Progenitor cell of endocrine pancreas (in vitro differentiated cells): ENCODE results near the gene INPPL1. TPM values are rescaled to one million over a fixed set of nuclear protein-coding genes. Genes with fewer than 3 reads are reported as not detected.
"Not testable (repeated sequence)": the region's sequence is repeated elsewhere in the genome, so short reads cannot be mapped to it uniquely, and the experiment has no call there.

Source experiments
- DNase-seq: peaks from one replicate; pipeline ENCODE4 v3.0.0; 2021; ENCODE audit warnings: low spot score; ENCODE audit not compliant: unreplicated experiment
- H3K27ac Mint-ChIP-seq: 2 replicates; pipeline ENCODE4 v1.8.0; 2021; ENCODE audit warnings: mild to moderate bottlenecking, moderate library complexity, mixed read lengths
- H3K27me3 Mint-ChIP-seq: 2 replicates; pipeline ENCODE4 v1.8.0; 2021; ENCODE audit warnings: mixed read lengths
- H3K36me3 Mint-ChIP-seq: 2 replicates; pipeline ENCODE4 v1.8.0; 2022; ENCODE audit warnings: mixed read lengths; ENCODE audit not compliant: insufficient read depth
- H3K4me1 Mint-ChIP-seq: 2 replicates; pipeline ENCODE4 v1.8.0; 2021; ENCODE audit warnings: low read depth, mixed read lengths
- H3K4me3 Mint-ChIP-seq: 2 replicates; pipeline ENCODE4 v1.8.0; 2021; ENCODE audit warnings: low read depth, mild to moderate bottlenecking, moderate library complexity, mixed read lengths
- H3K9me3 Mint-ChIP-seq: 2 replicates; pipeline ENCODE4 v1.8.0; 2021; ENCODE audit warnings: low read depth, mixed read lengths
- CTCF ChIP-seq: fragments of 200-600 bp; sonication (generic); IDR thresholded peaks from one replicate; pipeline ENCODE4 v1.5.0; 2021; ENCODE audit warnings: antibody characterized with exemption, mild to moderate bottlenecking; ENCODE audit not compliant: unreplicated experiment
- total RNA-seq: library from RNA; stranded (reverse); gene quantifications from 2 replicates; pipeline ENCODE4 v1.2.1, GENCODE V29; 2021

The INPPL1 gene
- total RNA-seq, 1 donor from 2014 or later: 394 TPM

GRCh38 chr11:72195518-72196270 is 28.9 kb upstream of the INPPL1 start:
- H3K27me3 Mint-ChIP-seq: no peaks in the 10 kb centered on the region
- peak overlapping the region; percentile 65 for H3K27ac Mint-ChIP-seq
- no peak for DNase-seq
- H3K9me3 Mint-ChIP-seq: no peaks in the 10 kb centered on the region
- TF ChIP-seq CTCF: no peak
- no peak overlapping the region for H3K4me3 Mint-ChIP-seq
- peaks cover 10% of the 10 kb centered on the region for H3K4me1 Mint-ChIP-seq
- no peaks in the 10 kb centered on the region for H3K36me3 Mint-ChIP-seq

- not testable (repeated sequence) for DNase-seq, H3K27me3 Mint-ChIP-seq, H3K36me3 Mint-ChIP-seq, H3K27ac Mint-ChIP-seq, H3K4me1 Mint-ChIP-seq, H3K4me3 Mint-ChIP-seq, H3K9me3 Mint-ChIP-seq
Observed at GRCh38 chr11:72201445-72201844, 23.1 kb upstream of the INPPL1 start.

DNA sequence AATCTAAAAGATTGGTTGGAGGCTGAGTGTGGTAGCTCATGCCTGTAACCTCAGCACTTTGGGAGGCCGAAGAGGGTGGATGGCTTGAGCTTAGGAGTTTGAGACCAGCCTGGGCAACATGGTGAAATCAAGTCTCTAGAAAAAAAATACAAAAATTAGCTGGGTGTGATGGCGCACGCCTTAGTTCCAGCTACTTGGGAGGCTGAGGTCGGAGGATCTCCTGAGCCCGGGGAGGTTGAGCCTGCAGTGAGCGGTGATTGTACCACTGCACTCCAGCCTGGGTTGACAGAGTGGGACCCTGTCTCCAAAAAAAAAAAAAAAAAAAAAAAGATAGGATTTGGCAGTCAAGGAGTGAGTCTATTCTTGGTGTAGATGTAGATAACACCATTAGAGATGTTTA is 22.0 kb upstream of the INPPL1 start:
- no peak for DNase-seq
- TF ChIP-seq CTCF: no peak
- Mint-ChIP-seq H3K4me1 (no peaks in the 10 kb centered on the region), H3K36me3 (no peaks in the 10 kb centered on the region), H3K4me3 (no peak overlapping the region), H3K9me3 (no peaks in the 10 kb centered on the region), H3K27me3 (no peaks in the 10 kb centered on the region), H3K27ac (no peak overlapping the region)

DNA sequence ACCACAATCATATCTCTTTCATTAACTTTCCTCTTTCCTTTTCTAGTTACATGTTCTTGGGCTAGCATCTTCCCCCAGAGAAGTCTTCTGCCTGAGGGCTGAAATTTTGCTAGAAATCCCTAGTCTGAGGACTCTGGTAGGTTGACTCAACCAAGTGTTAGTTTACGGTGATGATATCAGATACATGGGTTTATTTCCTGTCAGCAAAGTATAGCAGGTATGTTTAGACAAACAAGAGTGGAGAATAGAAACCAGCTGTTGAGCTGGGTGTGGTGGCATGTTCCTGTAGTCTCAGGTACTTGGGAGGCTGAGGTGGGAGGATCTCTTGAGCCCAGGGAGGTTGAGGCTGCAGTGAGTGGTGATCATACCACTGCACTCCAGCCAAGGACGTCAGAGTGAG is 21.4 kb upstream of the INPPL1 start:
- no peak overlapping the region for H3K27ac Mint-ChIP-seq
- H3K36me3 Mint-ChIP-seq: no peaks in the 10 kb centered on the region
- TF ChIP-seq CTCF: no peak
- no peak overlapping the region for H3K4me3 Mint-ChIP-seq
- no peaks in the 10 kb centered on the region for H3K4me1 Mint-ChIP-seq
- no peak for DNase-seq
- H3K27me3 Mint-ChIP-seq: no peaks in the 10 kb centered on the region
- H3K9me3 Mint-ChIP-seq: no peaks in the 10 kb centered on the region

DNA sequence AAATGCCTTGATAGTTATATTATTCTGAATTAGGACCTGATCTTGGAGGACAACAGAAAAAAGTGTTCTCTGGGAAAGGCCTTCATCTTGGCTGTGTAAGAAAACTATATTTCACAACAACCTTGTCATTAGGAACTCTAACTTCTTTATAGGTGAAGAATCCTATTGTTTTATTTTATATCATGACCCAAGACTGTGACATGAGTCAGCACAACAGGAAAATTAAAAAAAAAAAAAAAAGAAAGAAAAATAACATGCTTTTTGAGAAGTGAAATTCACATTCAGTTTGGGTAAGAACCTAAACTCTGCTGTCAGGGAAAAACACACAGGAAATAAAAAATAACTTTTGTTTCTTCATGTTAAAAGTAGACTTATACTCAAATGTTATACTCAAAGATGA is 19.7 kb upstream of the INPPL1 start:
- no peak for TF ChIP-seq CTCF
- no peak overlapping the region for H3K27ac Mint-ChIP-seq
- no peaks in the 10 kb centered on the region for H3K36me3 Mint-ChIP-seq
- no peak for DNase-seq
- H3K4me3 Mint-ChIP-seq: no peak overlapping the region
- peaks cover 6% of the 10 kb centered on the region for H3K9me3 Mint-ChIP-seq
- no peaks in the 10 kb centered on the region for H3K27me3 Mint-ChIP-seq
- H3K4me1 Mint-ChIP-seq: no peaks in the 10 kb centered on the region

DNA sequence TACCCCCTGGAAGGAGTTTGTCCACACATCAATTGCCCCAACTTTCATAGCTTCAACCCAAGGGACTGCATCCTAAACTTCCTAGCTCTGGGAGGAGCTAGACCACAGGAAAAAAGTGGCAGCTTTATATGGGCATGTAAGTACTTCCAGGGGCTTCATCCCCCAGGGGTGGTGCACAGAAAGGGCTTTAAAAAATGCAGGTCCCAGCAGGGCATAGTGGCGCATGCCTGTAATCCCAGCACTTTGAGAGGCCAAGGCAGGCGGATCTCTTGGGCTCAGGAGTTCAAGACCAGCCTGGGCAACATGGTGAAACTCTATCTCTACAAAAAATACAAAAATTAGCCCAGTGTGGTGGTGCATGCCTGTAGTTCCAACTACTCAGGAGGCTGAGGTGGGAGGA is 17.8 kb upstream of the INPPL1 start:
- not testable (repeated sequence) for H3K9me3 Mint-ChIP-seq, H3K36me3 Mint-ChIP-seq, H3K27me3 Mint-ChIP-seq, DNase-seq, H3K4me1 Mint-ChIP-seq, H3K4me3 Mint-ChIP-seq
- H3K27ac Mint-ChIP-seq: peak overlapping the region; percentile 18
